Loucy (cell line): ENCODE results near the gene RAD52.

ENCODE experiments used
- H2AFZ ChIP-seq: fragments of 200-600 bp; sonication (generic); 2 replicates; pipeline ENCODE4 v1.6.0; 2016; ENCODE audit warnings: antibody characterized with exemption, mild to moderate bottlenecking, low read length, moderate library complexity
- H3F3A ChIP-seq: fragments of 200-600 bp; 2 replicates; pipeline ENCODE4 v1.6.0; 2016; ENCODE audit warnings: antibody characterized with exemption, low read depth, mild to moderate bottlenecking
- H3K27me3 ChIP-seq: fragments of 200-600 bp; sonication (generic); 2 replicates; pipeline ENCODE4 v1.6.1; 2014; ENCODE audit warnings: low read length, mild to moderate bottlenecking; ENCODE audit not compliant: insufficient read depth, poor library complexity, severe bottlenecking
- H3K36me3 ChIP-seq: fragments of 200-600 bp; sonication (generic); 2 replicates; pipeline ENCODE4 v1.6.1; 2016; ENCODE audit warnings: low read length; ENCODE audit not compliant: insufficient read depth
- H3K4me1 ChIP-seq: fragments of 200-600 bp; sonication (generic); 2 replicates; pipeline ENCODE4 v1.5.1; 2014; ENCODE audit warnings: low read length, mild to moderate bottlenecking; ENCODE audit not compliant: insufficient read depth, poor library complexity, severe bottlenecking
- H3K4me2 ChIP-seq: fragments of 200-600 bp; sonication (generic); 2 replicates; pipeline ENCODE4 v1.6.0; 2014; ENCODE audit warnings: antibody characterized with exemption, low read length, low read depth, mild to moderate bottlenecking; ENCODE audit not compliant: poor library complexity, severe bottlenecking
- H3K4me3 ChIP-seq: fragments of 200-600 bp; sonication (generic); 2 replicates; pipeline ENCODE4 v1.5.1; 2014; ENCODE audit warnings: low read length, mild to moderate bottlenecking, mixed read lengths; ENCODE audit not compliant: poor library complexity, severe bottlenecking
- H3K79me2 ChIP-seq: fragments of 200-600 bp; sonication (generic); 2 replicates; pipeline ENCODE4 v1.6.1; 2014; ENCODE audit warnings: low read length; ENCODE audit not compliant: insufficient read depth
- H3K9ac ChIP-seq: fragments of 200-600 bp; sonication (generic); 2 replicates; pipeline ENCODE4 v1.6.0; 2014; ENCODE audit warnings: mild to moderate bottlenecking, low read depth, low read length, moderate library complexity; ENCODE audit not compliant: poor library complexity, severe bottlenecking
- H3K9me2 ChIP-seq: fragments of 200-600 bp; sonication (generic); replicated peaks from 2 replicates; pipeline ENCODE4 v1.6.1; 2016; ENCODE audit warnings: low read depth, low read length, mixed read lengths
- H3K9me3 ChIP-seq: fragments of 200-600 bp; sonication (generic); 2 replicates; pipeline ENCODE4 v1.6.1; 2014; ENCODE audit warnings: mild to moderate bottlenecking, antibody characterized with exemption, low read length, low read depth; ENCODE audit not compliant: insufficient read depth
- H4K20me1 ChIP-seq: fragments of 200-600 bp; sonication (generic); 2 replicates; pipeline ENCODE4 v1.6.0; 2014; ENCODE audit warnings: antibody characterized with exemption, low read length, mild to moderate bottlenecking; ENCODE audit not compliant: insufficient read depth, poor library complexity, severe bottlenecking
- CTCF ChIP-seq: fragments of 200-600 bp; sonication (generic); conservative IDR thresholded peaks from 2 replicates; pipeline ENCODE4 v1.5.1; 2014; ENCODE audit warnings: mild to moderate bottlenecking, antibody characterized with exemption, low read length
- EZH2phosphoT487 ChIP-seq: fragments of 200-600 bp; IDR thresholded peaks from 2 replicates; pipeline ENCODE4 v1.6.1; 2018; ENCODE audit warnings: antibody characterized with exemption, mild to moderate bottlenecking, moderate library complexity, borderline replicate concordance

The RAD52 gene

GRCh38 chr12:894226-894625 lies 55.3 kb downstream of the RAD52 start:
- no peak overlapping the region for H3K4me2 ChIP-seq
- H4K20me1 ChIP-seq, result no peaks in the 10 kb centered on the region
- H2AFZ ChIP-seq, result no peak overlapping the region
- H3K4me1 ChIP-seq, result no peaks in the 10 kb centered on the region
- no peak for TF ChIP-seq CTCF
- TF ChIP-seq EZH2phosphoT487, result no peak
- peaks cover 75% of the 10 kb centered on the region for H3K36me3 ChIP-seq
- H3F3A ChIP-seq, result no peaks in the 10 kb centered on the region
- no peaks in the 10 kb centered on the region for H3K9me2 ChIP-seq
- H3K9ac ChIP-seq, result no peak overlapping the region
- no peaks in the 10 kb centered on the region for H3K9me3 ChIP-seq
- H3K79me2 ChIP-seq, result no peaks in the 10 kb centered on the region
- no peak overlapping the region for H3K4me3 ChIP-seq
- H3K27me3 ChIP-seq, result no peaks in the 10 kb centered on the region

GRCh38 chr12:886206-886605 lies 63.3 kb downstream of the RAD52 start:
- H3K9me2 ChIP-seq, result no peaks in the 10 kb centered on the region
- H3K4me1 ChIP-seq, result no peaks in the 10 kb centered on the region
- H3F3A ChIP-seq, result no peaks in the 10 kb centered on the region
- H4K20me1 ChIP-seq, result no peaks in the 10 kb centered on the region
- no peaks in the 10 kb centered on the region for H3K9me3 ChIP-seq
- H3K79me2 ChIP-seq, result no peaks in the 10 kb centered on the region
- H3K36me3 ChIP-seq, result peaks cover 96% of the 10 kb centered on the region
- no peak overlapping the region for H2AFZ ChIP-seq
- H3K4me3 ChIP-seq, result no peak overlapping the region
- H3K9ac ChIP-seq, result no peak overlapping the region
- no peak overlapping the region for H3K4me2 ChIP-seq
- H3K27me3 ChIP-seq, result no peaks in the 10 kb centered on the region
- TF ChIP-seq CTCF, result no peak
- no peak for TF ChIP-seq EZH2phosphoT487

- Histone ChIP-seq H4K20me1 (no peaks in the 10 kb centered on the region), H3K27me3 (no peaks in the 10 kb centered on the region), H2AFZ (no peak overlapping the region), H3K9me2 (no peaks in the 10 kb centered on the region), H3K9me3 (no peaks in the 10 kb centered on the region), H3K4me1 (no peaks in the 10 kb centered on the region), H3F3A (no peaks in the 10 kb centered on the region), H3K9ac (no peak overlapping the region), H3K4me3 (no peak overlapping the region), H3K4me2 (no peak overlapping the region), H3K79me2 (no peaks in the 10 kb centered on the region), H3K36me3 (peaks cover 98% of the 10 kb centered on the region)
- no peak for TF ChIP-seq CTCF
- no peak for TF ChIP-seq EZH2phosphoT487
Observed at GRCh38 chr12:885701-886100, 63.8 kb downstream of the RAD52 start.
